DMS53 treated with DMSO at 0.1 percent for 48 hours (cell line): ENCODE data around the gene PPP1R13B.

Experiments
- DNase-seq: peaks from one replicate; lab custom pipeline; 2025; ENCODE audit not compliant: unreplicated experiment; lab: John Stamatoyannopoulos, UW

Gene PPP1R13B

GRCh38 chr14:103746701-103747100, 100.7 kb downstream of the PPP1R13B start:
- DNase-seq = no peak

GRCh38 chr14:103745424-103745823, 102.0 kb downstream of the PPP1R13B start:
- no peak for DNase-seq

- no peak for DNase-seq
These were observed 102.6 kb downstream of the PPP1R13B start for GRCh38 chr14:103744621-103745395.

- no peak for DNase-seq
These were observed 103.7 kb downstream of the PPP1R13B start for GRCh38 chr14:103743691-103744090.

- DNase-seq = no peak
These were observed 104.7 kb downstream of the PPP1R13B start for GRCh38 chr14:103742499-103743255.

- no peak for DNase-seq
These were observed 105.5 kb downstream of the PPP1R13B start for GRCh38 chr14:103741876-103742275.

- DNase-seq = no peak
These were observed 106.2 kb downstream of the PPP1R13B start for GRCh38 chr14:103740991-103741689.

GRCh38 chr14:103739793-103740501, 107.4 kb downstream of the PPP1R13B start:
- DNase-seq = no peak

GRCh38 chr14:103739466-103739792, 107.9 kb downstream of the PPP1R13B start:
- DNase-seq = no peak

- DNase-seq = no peak
These were observed 108.5 kb downstream of the PPP1R13B start for GRCh38 chr14:103738701-103739451.

GRCh38 chr14:103738166-103738565, 109.2 kb downstream of the PPP1R13B start:
- no peak for DNase-seq

GRCh38 chr14:103737432-103738045, 109.8 kb downstream of the PPP1R13B start:
- DNase-seq = no peak

- DNase-seq = no peak
These were observed 110.6 kb downstream of the PPP1R13B start for GRCh38 chr14:103736546-103737431.

GRCh38 chr14:103735815-103736545, 111.4 kb downstream of the PPP1R13B start:
- no peak for DNase-seq

- DNase-seq = no peak
These were observed 111.9 kb downstream of the PPP1R13B start for GRCh38 chr14:103735439-103735814.

- DNase-seq = no peak
These were observed 112.4 kb downstream of the PPP1R13B start for GRCh38 chr14:103735022-103735421.

- DNase-seq = no peak
These were observed 113.1 kb downstream of the PPP1R13B start for GRCh38 chr14:103734081-103734888.

- no peak for DNase-seq
These were observed 113.7 kb downstream of the PPP1R13B start for GRCh38 chr14:103733651-103734050.
